GM13977 (cell line): ENCODE data around the gene GXYLT2.

Experiments used
- DNase-seq: peaks from one replicate; pipeline ENCODE4 v3.0.0; 2012; ENCODE audit warnings: low spot score
- CTCF ChIP-seq: IDR thresholded peaks from 2 replicates; pipeline ENCODE4 v1.5.1; 2012; ENCODE audit warnings: mild to moderate bottlenecking, control low read depth; ENCODE audit not compliant: insufficient read depth; ENCODE audit errors: extremely low read depth, missing control alignments
- in situ Hi-C: fragments of 300-500 bp; cut with MboI; formaldehyde crosslinking; loops from one replicate; pipeline ENCODE4 v1.12.0; 2022; ENCODE audit warnings: low sequenced_read_pairs, low pct_unique_long_range_greater_than_20kb, mixed read lengths, inconsistent platforms; ENCODE audit not compliant: unreplicated experiment

The GXYLT2 gene

GRCh38 chr3:73018298-73018697 lies 130.5 kb downstream of the GXYLT2 start:
- in situ Hi-C loops, result no loop called here
- DNase-seq, result no peak
- TF ChIP-seq CTCF, result no peak

- in situ Hi-C loops, result no loop called here
- DNase-seq, result no peak
- TF ChIP-seq CTCF, result no peak
Observed at GRCh38 chr3:73018790-73019441, 131.1 kb downstream of the GXYLT2 start.

- DNase-seq, result no peak
- no peak for TF ChIP-seq CTCF
- in situ Hi-C loops, result no loop called here
Observed at GRCh38 chr3:73021301-73021835, 133.5 kb downstream of the GXYLT2 start.

- DNase-seq, result no peak
- no peak for TF ChIP-seq CTCF
- in situ Hi-C loops, result no loop called here
Observed at GRCh38 chr3:73024836-73025235, 137.0 kb downstream of the GXYLT2 start.

GRCh38 chr3:73026111-73026759 lies 138.4 kb downstream of the GXYLT2 start:
- no peak for DNase-seq
- in situ Hi-C loops, result no loop called here
- TF ChIP-seq CTCF, result no peak
